ENCODE data around the gene MYADML2.

DNA sequence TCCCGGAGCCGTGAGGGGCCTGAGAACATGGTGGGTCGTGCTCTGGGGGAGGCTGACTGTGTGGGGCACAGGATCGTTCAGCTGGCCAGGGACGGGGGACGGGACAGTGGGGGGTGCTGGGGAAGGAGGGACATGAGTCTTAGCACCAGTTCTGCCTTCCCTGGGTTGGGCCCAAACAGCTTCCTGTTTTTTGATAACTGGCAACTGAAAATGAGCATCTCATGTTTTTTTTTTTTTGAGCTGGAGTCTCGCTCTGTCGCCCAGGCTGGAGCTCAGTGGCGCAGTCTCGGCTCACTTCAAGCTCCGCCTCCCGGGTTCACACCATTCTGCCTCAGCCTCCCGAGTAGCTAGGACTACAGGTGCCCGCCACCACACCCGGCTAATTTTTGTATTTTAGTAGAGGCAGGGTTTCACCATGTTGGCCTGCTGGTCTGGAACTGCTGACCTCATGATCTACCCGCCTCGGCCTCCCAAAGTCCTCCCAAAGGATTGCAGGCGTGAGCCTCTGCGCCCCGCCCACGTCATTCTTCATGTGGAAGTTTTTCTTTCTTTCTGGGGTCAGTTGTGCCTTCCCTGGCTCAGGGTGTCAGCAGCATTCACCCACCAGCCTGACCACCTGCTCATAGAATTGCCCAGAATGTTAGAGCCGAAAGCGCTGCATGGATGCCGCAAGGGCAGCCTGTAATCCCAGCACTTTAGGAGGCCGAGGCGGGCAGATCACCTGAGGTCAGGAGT is 36.8 kb upstream of the MYADML2 start:
- TF ChIP-seq CHD2 (IDR thresholded peaks at IDR 0.05; ENCODE audit: low read length) (no peak), CEBPB (IDR thresholded peaks at IDR 0.05; ENCODE audit: low read depth, low read length) (no peak), EZH2 (IDR thresholded peaks at IDR 0.05; ENCODE audit: low read depth, low read length, severe bottlenecking) (no peak), TBP (IDR thresholded peaks at IDR 0.05; ENCODE audit: low read depth, low read length) (no peak), SIX5 (IDR thresholded peaks at IDR 0.05; ENCODE audit: low read depth, low read length) (no peak), RFX5 (IDR thresholded peaks at IDR 0.05; ENCODE audit: borderline replicate concordance, low read depth, low read length) (no peak), YY1 (IDR thresholded peaks at IDR 0.05; ENCODE audit: low read depth, low read length) (no peak), POLR2A (IDR thresholded peaks at IDR 0.05; ENCODE audit: control extremely low read depth in 1 of 2, low read depth in 2 of 2, low read length in 2 of 2) (no peak), GABPA (IDR thresholded peaks at IDR 0.05; ENCODE audit: borderline replicate concordance, insufficient read depth, low read length) (no peak)
- TF ChIP-seq, protein P1, sequence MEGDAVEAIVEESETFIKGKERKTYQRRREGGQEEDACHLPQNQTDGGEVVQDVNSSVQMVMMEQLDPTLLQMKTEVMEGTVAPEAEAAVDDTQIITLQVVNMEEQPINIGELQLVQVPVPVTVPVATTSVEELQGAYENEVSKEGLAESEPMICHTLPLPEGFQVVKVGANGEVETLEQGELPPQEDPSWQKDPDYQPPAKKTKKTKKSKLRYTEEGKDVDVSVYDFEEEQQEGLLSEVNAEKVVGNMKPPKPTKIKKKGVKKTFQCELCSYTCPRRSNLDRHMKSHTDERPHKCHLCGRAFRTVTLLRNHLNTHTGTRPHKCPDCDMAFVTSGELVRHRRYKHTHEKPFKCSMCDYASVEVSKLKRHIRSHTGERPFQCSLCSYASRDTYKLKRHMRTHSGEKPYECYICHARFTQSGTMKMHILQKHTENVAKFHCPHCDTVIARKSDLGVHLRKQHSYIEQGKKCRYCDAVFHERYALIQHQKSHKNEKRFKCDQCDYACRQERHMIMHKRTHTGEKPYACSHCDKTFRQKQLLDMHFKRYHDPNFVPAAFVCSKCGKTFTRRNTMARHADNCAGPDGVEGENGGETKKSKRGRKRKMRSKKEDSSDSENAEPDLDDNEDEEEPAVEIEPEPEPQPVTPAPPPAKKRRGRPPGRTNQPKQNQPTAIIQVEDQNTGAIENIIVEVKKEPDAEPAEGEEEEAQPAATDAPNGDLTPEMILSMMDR (IDR thresholded peaks at IDR 0.05; ENCODE audit: control extremely low read depth in 1 of 3, insufficient read depth in 1 of 3, low read depth in 1 of 3, low read length in 3 of 3) = no peak
- TF ChIP-seq, protein P2, sequence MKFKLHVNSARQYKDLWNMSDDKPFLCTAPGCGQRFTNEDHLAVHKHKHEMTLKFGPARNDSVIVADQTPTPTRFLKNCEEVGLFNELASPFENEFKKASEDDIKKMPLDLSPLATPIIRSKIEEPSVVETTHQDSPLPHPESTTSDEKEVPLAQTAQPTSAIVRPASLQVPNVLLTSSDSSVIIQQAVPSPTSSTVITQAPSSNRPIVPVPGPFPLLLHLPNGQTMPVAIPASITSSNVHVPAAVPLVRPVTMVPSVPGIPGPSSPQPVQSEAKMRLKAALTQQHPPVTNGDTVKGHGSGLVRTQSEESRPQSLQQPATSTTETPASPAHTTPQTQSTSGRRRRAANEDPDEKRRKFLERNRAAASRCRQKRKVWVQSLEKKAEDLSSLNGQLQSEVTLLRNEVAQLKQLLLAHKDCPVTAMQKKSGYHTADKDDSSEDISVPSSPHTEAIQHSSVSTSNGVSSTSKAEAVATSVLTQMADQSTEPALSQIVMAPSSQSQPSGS (IDR thresholded peaks at IDR 0.05; ENCODE audit: low read length) = no peak
